ENCODE measurements around the gene ADTRP.

ADTRP gene

DNA sequence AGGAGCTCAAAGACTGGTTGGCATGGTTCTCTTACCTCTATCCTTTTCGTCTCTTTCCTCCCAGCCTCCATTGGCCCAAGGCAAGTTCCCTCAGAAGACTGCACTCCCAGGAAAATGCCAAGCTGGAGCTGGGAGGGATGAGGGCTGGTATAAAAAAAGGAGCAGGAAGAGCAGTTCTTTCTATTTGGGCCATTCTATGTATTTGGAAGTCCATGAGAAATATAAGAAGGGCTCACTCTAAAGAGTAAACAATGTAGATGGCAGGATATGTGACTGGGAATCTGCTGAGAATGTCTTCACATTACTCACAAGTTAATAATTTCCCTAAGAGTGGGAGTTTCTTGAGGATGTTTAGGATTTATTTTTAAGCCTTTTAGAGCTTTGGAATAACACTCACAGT, 36.6 kb upstream of the ADTRP start:
- H3K4me3 ChIP-seq (ENCODE audit: low read length), result no peak overlapping the region
- DNase-seq (ENCODE audit: low read depth), result peak; percentile 43
- TF ChIP-seq CTCF (conservative IDR thresholded peaks at IDR 0.05; ENCODE audit: low read depth, low read length), result no peak

DNA sequence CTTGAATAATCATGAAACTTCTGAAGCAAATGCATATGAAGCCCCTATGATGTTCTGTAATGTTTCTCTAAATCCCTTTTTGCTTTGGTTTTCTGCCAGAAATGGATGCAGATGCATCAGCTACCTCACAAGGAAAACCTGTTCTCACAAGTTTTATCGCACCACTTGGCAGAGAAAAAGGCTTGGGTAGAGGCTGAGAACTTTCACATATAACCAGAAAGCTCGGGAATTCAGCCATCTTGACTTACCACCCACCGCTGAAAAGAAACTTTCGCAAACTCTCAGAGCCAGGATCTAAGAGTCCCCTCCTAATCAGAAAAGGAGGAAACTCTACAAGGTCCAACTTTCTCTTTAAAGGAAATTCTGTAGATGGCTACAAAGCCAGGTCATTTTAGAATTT, 36.2 kb upstream of the ADTRP start:
- no peak for DNase-seq (ENCODE audit: low read depth)
- TF ChIP-seq CTCF (conservative IDR thresholded peaks at IDR 0.05; ENCODE audit: low read depth, low read length), result no peak
- H3K4me3 ChIP-seq (ENCODE audit: low read length), result no peak overlapping the region

- no peak overlapping the region for H3K4me3 ChIP-seq (ENCODE audit: low read length)
- no peak for TF ChIP-seq CTCF (conservative IDR thresholded peaks at IDR 0.05; ENCODE audit: low read depth, low read length)
- DNase-seq (ENCODE audit: low read depth), result no peak
Observed at GRCh38 chr6:11814106-11814505, 35.5 kb upstream of the ADTRP start.

DNA sequence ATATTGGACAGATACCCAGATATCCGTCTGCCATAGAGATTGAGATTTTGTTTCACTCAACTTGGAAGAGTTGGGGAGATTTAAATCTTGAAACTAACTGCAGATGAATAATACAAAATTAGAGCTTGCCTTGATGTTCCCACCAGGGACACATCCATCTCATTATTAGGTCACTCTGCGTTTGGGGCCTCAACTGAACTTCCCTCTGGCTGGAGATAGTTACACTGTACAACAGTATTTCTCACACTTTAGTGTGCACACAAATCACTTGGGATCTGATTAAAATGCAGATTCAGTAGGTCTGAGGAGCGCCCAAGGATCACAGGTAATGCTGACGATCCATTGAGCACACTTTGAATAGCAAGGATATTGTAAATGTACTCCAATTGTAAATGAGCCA, 35.0 kb upstream of the ADTRP start:
- DNase-seq (ENCODE audit: low read depth), result no peak
- H3K4me3 ChIP-seq (ENCODE audit: low read length), result no peak overlapping the region
- no peak for TF ChIP-seq CTCF (conservative IDR thresholded peaks at IDR 0.05; ENCODE audit: low read depth, low read length)

DNA sequence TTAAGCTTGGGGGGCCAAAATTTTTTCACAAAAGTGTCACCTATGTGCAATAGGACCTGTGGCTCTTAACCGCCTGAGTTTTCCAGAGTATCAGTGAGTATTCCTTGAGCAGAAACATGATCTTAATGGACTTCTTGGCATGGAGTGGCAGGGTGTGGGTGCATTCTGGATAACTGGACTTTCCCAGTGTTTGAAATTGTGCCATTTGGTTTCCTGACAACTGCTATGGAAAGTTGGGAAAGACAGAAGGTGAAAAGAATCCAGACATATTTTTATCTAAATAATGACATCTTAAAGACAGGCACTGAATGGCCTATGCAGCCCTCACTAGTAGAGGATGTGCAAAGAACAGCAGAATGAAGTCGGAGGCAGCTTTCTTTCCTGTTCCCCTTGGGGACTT, 34.3 kb upstream of the ADTRP start:
- H3K4me3 ChIP-seq (ENCODE audit: low read length), result no peak overlapping the region
- TF ChIP-seq CTCF (conservative IDR thresholded peaks at IDR 0.05; ENCODE audit: low read depth, low read length), result no peak
- DNase-seq (ENCODE audit: low read depth), result no peak

- TF ChIP-seq CTCF (conservative IDR thresholded peaks at IDR 0.05; ENCODE audit: low read depth, low read length), result no peak
Observed at GRCh38 chr6:11812439-11812838, 33.8 kb upstream of the ADTRP start.

GRCh38 chr6:11811644-11812264, 33.2 kb upstream of the ADTRP start:
- DNase-seq (ENCODE audit: low read depth), result no peak
- TF ChIP-seq CTCF (conservative IDR thresholded peaks at IDR 0.05; ENCODE audit: low read depth, low read length), result no peak
- no peak overlapping the region for H3K4me3 ChIP-seq (ENCODE audit: low read length)

More at GRCh38 chr6:11812439-11812838, 33.8 kb upstream of the ADTRP start:
- H3K4me3 ChIP-seq (ENCODE audit: low read length), result no peak overlapping the region
- DNase-seq (ENCODE audit: low read depth), result no peak

Data from retinal pigment epithelial cell (primary cell).